ENCODE measurements around the gene MASP1.

DNA sequence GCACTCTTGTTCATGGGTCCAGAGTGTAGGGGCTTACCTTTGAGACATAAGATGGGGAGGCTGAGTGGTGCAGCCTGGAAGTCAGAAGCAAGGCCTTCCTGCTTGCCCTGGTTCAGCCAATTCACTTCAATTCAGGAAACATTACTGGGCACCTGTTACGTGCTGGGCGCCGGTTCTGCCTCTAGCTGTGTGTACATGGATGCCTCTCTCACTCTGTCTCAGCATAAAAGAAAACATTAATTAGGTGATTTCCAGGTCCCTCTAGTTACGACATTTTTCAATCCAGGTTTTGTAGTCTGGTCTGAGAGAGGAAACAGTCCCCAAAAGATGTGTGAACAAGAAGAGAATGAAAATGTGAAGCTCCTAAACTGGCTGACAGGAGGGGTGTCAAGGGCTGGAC lies 93.0 kb downstream of the MASP1 start:
- TF ChIP-seq EZH2 (IDR thresholded peaks at IDR 0.05; ENCODE audit: borderline replicate concordance, insufficient read depth, low read length, poor library complexity, severe bottlenecking) (no peak), POLR2AphosphoS5 (IDR thresholded peaks at IDR 0.05) (no peak), EP300 (conservative IDR thresholded peaks at IDR 0.05; ENCODE audit: poor library complexity, severe bottlenecking) (no peak), TAF1 (IDR thresholded peaks at IDR 0.05; ENCODE audit: low read depth) (no peak)
- TF ChIP-seq, protein P1, sequence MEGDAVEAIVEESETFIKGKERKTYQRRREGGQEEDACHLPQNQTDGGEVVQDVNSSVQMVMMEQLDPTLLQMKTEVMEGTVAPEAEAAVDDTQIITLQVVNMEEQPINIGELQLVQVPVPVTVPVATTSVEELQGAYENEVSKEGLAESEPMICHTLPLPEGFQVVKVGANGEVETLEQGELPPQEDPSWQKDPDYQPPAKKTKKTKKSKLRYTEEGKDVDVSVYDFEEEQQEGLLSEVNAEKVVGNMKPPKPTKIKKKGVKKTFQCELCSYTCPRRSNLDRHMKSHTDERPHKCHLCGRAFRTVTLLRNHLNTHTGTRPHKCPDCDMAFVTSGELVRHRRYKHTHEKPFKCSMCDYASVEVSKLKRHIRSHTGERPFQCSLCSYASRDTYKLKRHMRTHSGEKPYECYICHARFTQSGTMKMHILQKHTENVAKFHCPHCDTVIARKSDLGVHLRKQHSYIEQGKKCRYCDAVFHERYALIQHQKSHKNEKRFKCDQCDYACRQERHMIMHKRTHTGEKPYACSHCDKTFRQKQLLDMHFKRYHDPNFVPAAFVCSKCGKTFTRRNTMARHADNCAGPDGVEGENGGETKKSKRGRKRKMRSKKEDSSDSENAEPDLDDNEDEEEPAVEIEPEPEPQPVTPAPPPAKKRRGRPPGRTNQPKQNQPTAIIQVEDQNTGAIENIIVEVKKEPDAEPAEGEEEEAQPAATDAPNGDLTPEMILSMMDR (IDR thresholded peaks at IDR 0.05; ENCODE audit: poor library complexity, severe bottlenecking) = no peak
- TF ChIP-seq, protein P2, sequence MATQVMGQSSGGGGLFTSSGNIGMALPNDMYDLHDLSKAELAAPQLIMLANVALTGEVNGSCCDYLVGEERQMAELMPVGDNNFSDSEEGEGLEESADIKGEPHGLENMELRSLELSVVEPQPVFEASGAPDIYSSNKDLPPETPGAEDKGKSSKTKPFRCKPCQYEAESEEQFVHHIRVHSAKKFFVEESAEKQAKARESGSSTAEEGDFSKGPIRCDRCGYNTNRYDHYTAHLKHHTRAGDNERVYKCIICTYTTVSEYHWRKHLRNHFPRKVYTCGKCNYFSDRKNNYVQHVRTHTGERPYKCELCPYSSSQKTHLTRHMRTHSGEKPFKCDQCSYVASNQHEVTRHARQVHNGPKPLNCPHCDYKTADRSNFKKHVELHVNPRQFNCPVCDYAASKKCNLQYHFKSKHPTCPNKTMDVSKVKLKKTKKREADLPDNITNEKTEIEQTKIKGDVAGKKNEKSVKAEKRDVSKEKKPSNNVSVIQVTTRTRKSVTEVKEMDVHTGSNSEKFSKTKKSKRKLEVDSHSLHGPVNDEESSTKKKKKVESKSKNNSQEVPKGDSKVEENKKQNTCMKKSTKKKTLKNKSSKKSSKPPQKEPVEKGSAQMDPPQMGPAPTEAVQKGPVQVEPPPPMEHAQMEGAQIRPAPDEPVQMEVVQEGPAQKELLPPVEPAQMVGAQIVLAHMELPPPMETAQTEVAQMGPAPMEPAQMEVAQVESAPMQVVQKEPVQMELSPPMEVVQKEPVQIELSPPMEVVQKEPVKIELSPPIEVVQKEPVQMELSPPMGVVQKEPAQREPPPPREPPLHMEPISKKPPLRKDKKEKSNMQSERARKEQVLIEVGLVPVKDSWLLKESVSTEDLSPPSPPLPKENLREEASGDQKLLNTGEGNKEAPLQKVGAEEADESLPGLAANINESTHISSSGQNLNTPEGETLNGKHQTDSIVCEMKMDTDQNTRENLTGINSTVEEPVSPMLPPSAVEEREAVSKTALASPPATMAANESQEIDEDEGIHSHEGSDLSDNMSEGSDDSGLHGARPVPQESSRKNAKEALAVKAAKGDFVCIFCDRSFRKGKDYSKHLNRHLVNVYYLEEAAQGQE (IDR thresholded peaks at IDR 0.05; ENCODE audit: borderline replicate concordance) = no peak

Data from neural cell (in vitro differentiated cells).